Fibroblast of lung (primary cell): ENCODE measurements around the gene HCFC1R1. TPM values are rescaled to one million over a fixed set of nuclear protein-coding genes. Genes with fewer than 3 reads are reported as not detected.

Experiments
- DNase-seq, 2 donors: peaks; one replicate each; pipeline versions ENCODE4 v3.0.0 to v3.0.0-alpha.2; 2010; ENCODE audit warnings: low read depth in 2 of 2
- H2AFZ ChIP-seq: 2 replicates; pipeline ENCODE4 v1.5.1; 2012; ENCODE audit warnings: low read length, control low read depth, inconsistent platforms
- H3K27ac ChIP-seq: 2 replicates; pipeline ENCODE4 v1.5.1; 2011; ENCODE audit warnings: low read length, control low read depth; ENCODE audit not compliant: insufficient read depth
- H3K27me3 ChIP-seq: 2 replicates; pipeline ENCODE4 v1.5.1; 2011; ENCODE audit warnings: mild to moderate bottlenecking, low read length; ENCODE audit not compliant: control insufficient read depth, insufficient read depth
- H3K36me3 ChIP-seq: 2 replicates; pipeline ENCODE4 v1.5.1; 2011; ENCODE audit warnings: low read length; ENCODE audit not compliant: control insufficient read depth, insufficient read depth
- H3K4me1 ChIP-seq: 2 replicates; pipeline ENCODE4 v1.5.1; 2011; ENCODE audit warnings: low read length; ENCODE audit not compliant: control insufficient read depth, insufficient read depth; ENCODE audit errors: extremely low read depth
- H3K4me2 ChIP-seq: 2 replicates; pipeline ENCODE4 v1.5.1; 2011; ENCODE audit warnings: low read length, control low read depth; ENCODE audit not compliant: insufficient read depth; ENCODE audit errors: extremely low read depth
- H3K4me3 ChIP-seq, 4 experiments: fragments of 200-600 bp in 1 of 4; sonication (generic) in 1 of 4; replicated peaks in 1 of 4; 2 replicates each; pipeline ENCODE4 v1.5.1; 2011 to 2016; ENCODE audit warnings: low read length in 4 of 4, low read depth in 3 of 4, mild to moderate bottlenecking in 3 of 4, control low read depth in 2 of 4, inconsistent platforms in 1 of 4, mixed read lengths in 1 of 4; ENCODE audit not compliant: insufficient read depth in 1 of 4; ENCODE audit errors: control extremely low read depth in 1 of 4
- H3K79me2 ChIP-seq: 2 replicates; pipeline ENCODE4 v1.5.1; 2012; ENCODE audit warnings: mild to moderate bottlenecking, low read length, inconsistent platforms; ENCODE audit not compliant: control insufficient read depth, insufficient read depth
- H3K9ac ChIP-seq: 2 replicates; pipeline ENCODE4 v1.5.1; 2011; ENCODE audit warnings: mild to moderate bottlenecking, low read length, control low read depth; ENCODE audit not compliant: insufficient read depth
- H3K9me3 ChIP-seq: 2 replicates; pipeline ENCODE4 v1.5.1; 2012; ENCODE audit warnings: low read depth, low read length; ENCODE audit not compliant: control insufficient read depth, insufficient read depth
- H4K20me1 ChIP-seq: 2 replicates; pipeline ENCODE4 v1.5.1; 2011; ENCODE audit warnings: low read length; ENCODE audit not compliant: control insufficient read depth, insufficient read depth; ENCODE audit errors: extremely low read depth
- CTCF ChIP-seq, 2 donors: IDR thresholded peaks in 1 of 2; conservative IDR thresholded peaks in 1 of 2; 1 replicate in 1 of 2; 2 replicates in 1 of 2; pipeline ENCODE4 v1.5.1; 2011 to 2012; ENCODE audit warnings: low read length in 2 of 2, control low read depth in 1 of 2, inconsistent platforms in 1 of 2, low read depth in 1 of 2, mild to moderate bottlenecking in 1 of 2
- EZH2 ChIP-seq: IDR thresholded peaks from 2 replicates; pipeline ENCODE4 v1.5.1; 2012; ENCODE audit warnings: low read length, control low read depth, mild to moderate bottlenecking; ENCODE audit errors: missing control alignments
- polyA plus RNA-seq, 2 donors: library from polyadenylated mRNA; depleted of rRNA in 1 of 2; stranded (reverse) in 1 of 2; unstranded in 1 of 2; fragments of >200 nt; gene quantifications; 2 replicates each; pipeline ENCODE4 v1.2.1, GENCODE V29; 2011 to 2012; ENCODE audit warnings: missing spikeins in 1 of 2
- total RNA-seq: library from RNA; depleted of rRNA; stranded (reverse); fragments of >200 nt; gene quantifications from 2 replicates; pipeline ENCODE4 v1.2.1, GENCODE V29; 2014

HCFC1R1 gene
- total and polyA plus RNA-seq, 2 donors (not counting 1 experiment from before 2014, with no cell fraction given): 58.0 to 75.5 TPM

DNA sequence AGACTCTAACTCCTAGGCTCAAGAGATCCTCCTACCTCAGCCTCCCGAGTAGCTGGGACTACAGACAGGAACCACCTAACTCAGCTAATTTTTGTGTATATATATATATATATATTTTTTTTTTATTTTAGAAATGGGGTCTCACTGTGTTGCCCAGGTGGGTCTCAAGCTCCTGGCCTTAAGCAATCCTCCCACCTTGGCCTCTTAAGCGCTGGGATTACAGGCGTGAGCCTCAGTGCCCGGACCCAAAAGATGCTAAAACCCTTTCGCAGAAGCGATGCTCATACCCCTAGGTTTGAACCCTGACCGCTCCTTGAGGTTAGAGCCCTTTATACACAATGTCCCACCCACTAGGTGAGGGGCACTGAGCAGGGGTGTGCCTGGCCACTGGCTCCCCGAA, 13.2 kb downstream of the HCFC1R1 start:
- Histone ChIP-seq H3K27ac (no peak overlapping the region), H3K9ac (no peak overlapping the region), H2AFZ (no peak overlapping the region), H3K4me2 (no peak overlapping the region), H3K4me1 (no peaks in the 10 kb centered on the region), H4K20me1 (no peaks in the 10 kb centered on the region), H3K4me3 (no peak overlapping the region), H3K9me3 (no peaks in the 10 kb centered on the region), H3K79me2 (no peaks in the 10 kb centered on the region), H3K36me3 (no peaks in the 10 kb centered on the region), H3K27me3 (peaks cover 34% of the 10 kb centered on the region)
- no peak for DNase-seq
- TF ChIP-seq EZH2 (no peak), CTCF (conservative IDR thresholded peaks at IDR 0.05 in 1 of 2, IDR thresholded peaks at IDR 0.05 in 1 of 2; ENCODE audit: low read depth in 1 of 2, low read length in 2 of 2) (no peak)

DNA sequence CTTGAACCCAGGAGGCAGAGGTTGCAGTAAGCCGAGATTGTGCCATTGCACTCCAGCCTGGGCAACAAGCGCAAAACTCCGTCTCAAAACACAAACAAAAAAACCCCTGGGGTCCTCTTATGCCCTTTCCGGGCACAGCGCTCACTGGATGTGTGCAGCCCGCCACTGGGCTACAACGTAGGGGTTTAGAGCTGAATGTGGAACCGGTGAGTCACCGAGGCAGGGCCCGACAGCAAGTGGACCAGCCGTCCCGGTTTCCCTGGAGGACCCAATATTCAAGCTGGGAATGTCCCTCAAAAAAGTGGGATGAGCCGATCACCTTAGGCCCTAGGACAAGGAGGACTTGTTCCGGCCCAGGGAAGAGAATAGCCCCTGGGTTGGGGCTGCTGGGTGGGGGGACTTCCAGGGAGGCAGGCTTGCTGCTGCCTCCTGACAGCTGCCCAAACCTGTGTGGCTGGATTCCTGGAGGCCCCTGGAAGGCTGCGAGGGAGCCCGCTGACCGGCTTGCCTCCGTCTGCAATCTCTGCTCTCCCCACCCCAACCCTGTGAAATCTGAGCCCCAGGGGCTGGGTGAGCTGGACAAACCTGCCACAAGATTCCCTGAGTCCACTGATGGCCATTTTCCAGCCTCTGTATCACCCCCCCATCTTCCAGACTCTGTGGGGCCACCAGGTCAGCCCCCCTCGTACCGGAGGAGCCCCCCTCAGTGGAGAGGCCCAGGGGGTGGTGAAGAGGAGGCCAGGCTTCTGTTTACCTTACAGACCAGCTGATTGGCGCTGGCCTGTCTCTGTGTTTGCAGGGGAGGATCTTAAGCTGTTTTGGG, 14.0 kb downstream of the HCFC1R1 start:
- H3K27me3 ChIP-seq: peaks cover 34% of the 10 kb centered on the region
- TF ChIP-seq CTCF (conservative IDR thresholded peaks at IDR 0.05 in 1 of 2, IDR thresholded peaks at IDR 0.05 in 1 of 2; ENCODE audit: low read depth in 1 of 2, low read length in 2 of 2) (no peak), EZH2 (no peak)
- DNase-seq: no peak
- H2AFZ ChIP-seq: no peak overlapping the region
- H3K4me1 ChIP-seq: no peaks in the 10 kb centered on the region
- no peak overlapping the region for H3K9ac ChIP-seq
- no peak overlapping the region for H3K27ac ChIP-seq
- H3K9me3 ChIP-seq: no peaks in the 10 kb centered on the region
- no peaks in the 10 kb centered on the region for H3K36me3 ChIP-seq
- no peak overlapping the region for H3K4me2 ChIP-seq
- H4K20me1 ChIP-seq: no peaks in the 10 kb centered on the region
- no peak overlapping the region for H3K4me3 ChIP-seq
- H3K79me2 ChIP-seq: no peaks in the 10 kb centered on the region

DNA sequence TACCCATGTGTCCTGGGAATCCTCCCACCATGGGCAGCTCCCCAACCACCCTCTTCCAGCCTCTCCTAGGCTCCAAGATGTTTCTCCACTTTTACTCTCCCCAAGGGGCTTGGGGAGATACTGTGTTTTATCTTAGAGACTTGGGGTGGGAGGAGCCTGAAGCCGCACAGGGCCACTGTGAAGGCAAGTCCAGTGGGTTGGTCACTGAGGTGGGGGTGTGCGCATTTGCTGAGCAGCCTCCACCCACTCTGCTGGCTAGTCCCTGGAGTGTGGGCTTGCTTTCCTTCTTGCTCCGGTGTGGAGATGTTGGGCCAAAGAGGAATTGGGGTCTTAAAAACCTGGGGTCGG, 15.1 kb downstream of the HCFC1R1 start:
- Histone ChIP-seq H3K27ac (no peak overlapping the region), H3K4me2 (no peak overlapping the region), H3K9ac (no peak overlapping the region), H4K20me1 (no peaks in the 10 kb centered on the region), H3K4me1 (no peaks in the 10 kb centered on the region), H3K36me3 (no peaks in the 10 kb centered on the region), H3K4me3 (no peak overlapping the region), H3K9me3 (no peaks in the 10 kb centered on the region), H2AFZ (no peak overlapping the region), H3K79me2 (no peaks in the 10 kb centered on the region), H3K27me3 (peaks cover 28% of the 10 kb centered on the region)
- TF ChIP-seq EZH2 (no peak), CTCF (conservative IDR thresholded peaks at IDR 0.05 in 1 of 2, IDR thresholded peaks at IDR 0.05 in 1 of 2; ENCODE audit: low read depth in 1 of 2, low read length in 2 of 2) (no peak)
- DNase-seq: no peak
